GM12892 (cell line): ENCODE measurements around the gene DIO1.

Experiments
- POLR2A ChIP-seq: IDR thresholded peaks from 2 replicates; pipeline ENCODE4 v1.6.1; 2011; ENCODE audit warnings: low read depth, low read length, control low read depth
- POLR2AphosphoS5 ChIP-seq: IDR thresholded peaks from 2 replicates; pipeline ENCODE4 v1.6.1; 2011; ENCODE audit warnings: low read depth, low read length, control low read depth
- TAF1 ChIP-seq: IDR thresholded peaks from 2 replicates; pipeline ENCODE4 v1.6.1; 2011; ENCODE audit warnings: low read depth, mild to moderate bottlenecking, control low read depth, low read length, borderline replicate concordance

- no peak for TF ChIP-seq TAF1
- no peak for TF ChIP-seq POLR2A
- no peak for TF ChIP-seq POLR2AphosphoS5
Measured at GRCh38 chr1:53891018-53891417, 3.0 kb upstream of the DIO1 start.
